NCI-H1092 (cell line): ENCODE data around the gene FAM181A.
A peak's percentile ranks its signal among the peaks of the same experiment; 100 is the strongest.

ENCODE experiments used
- DNase-seq: peaks from one replicate; lab custom pipeline; 2025; lab: John Stamatoyannopoulos, UW

The FAM181A gene

GRCh38 chr14:93950948-93951634 is 23.9 kb downstream of the FAM181A start:
- DNase-seq, result no peak

GRCh38 chr14:93951635-93952540 is 24.7 kb downstream of the FAM181A start:
- peak; percentile 17 for DNase-seq

GRCh38 chr14:93952829-93953228 is 25.7 kb downstream of the FAM181A start:
- no peak for DNase-seq

GRCh38 chr14:93953263-93953662 is 26.1 kb downstream of the FAM181A start:
- DNase-seq, result no peak

- DNase-seq, result no peak
Measured at GRCh38 chr14:93953739-93954515, 26.8 kb downstream of the FAM181A start.

- DNase-seq, result no peak
Measured at GRCh38 chr14:93954516-93954830, 27.3 kb downstream of the FAM181A start.

GRCh38 chr14:93954900-93955849 is 28.0 kb downstream of the FAM181A start:
- no peak for DNase-seq

GRCh38 chr14:93955850-93956481 is 28.8 kb downstream of the FAM181A start:
- DNase-seq, result no peak

GRCh38 chr14:93956514-93957332 is 29.6 kb downstream of the FAM181A start:
- no peak for DNase-seq

GRCh38 chr14:93957333-93957710 is 30.2 kb downstream of the FAM181A start:
- no peak for DNase-seq

GRCh38 chr14:93957751-93958566 is 30.8 kb downstream of the FAM181A start:
- no peak for DNase-seq

- no peak for DNase-seq
Measured at GRCh38 chr14:93958567-93959238, 31.6 kb downstream of the FAM181A start.

- DNase-seq, result no peak
Measured at GRCh38 chr14:93959239-93960107, 32.3 kb downstream of the FAM181A start.

GRCh38 chr14:93960108-93960475 is 32.9 kb downstream of the FAM181A start:
- DNase-seq, result no peak

GRCh38 chr14:93960774-93961438 is 33.8 kb downstream of the FAM181A start:
- no peak for DNase-seq

- no peak for DNase-seq
Measured at GRCh38 chr14:93961620-93962019, 34.5 kb downstream of the FAM181A start.
